Bronchial epithelial cell (primary cell): Measurements from ENCODE around the gene TMEFF2. TPM values are rescaled to one million over a fixed set of nuclear protein-coding genes. Genes with fewer than 3 reads are reported as not detected.

ENCODE experiments used
- DNase-seq: peaks from one replicate; pipeline ENCODE4 v3.0.0-alpha.2; 2010; ENCODE audit warnings: low read depth
- FAIRE-seq: peaks from 2 replicates; lab custom pipeline; 2011; peaks lifted over from hg19 to GRCh38; lab: Jason Lieb, UNC
- H3K27me3 ChIP-seq: 2 replicates; pipeline ENCODE4 v1.5.1; 2011; ENCODE audit warnings: low read length; ENCODE audit not compliant: control insufficient read depth, insufficient read depth
- H3K36me3 ChIP-seq: 2 replicates; pipeline ENCODE4 v1.5.1; 2011; ENCODE audit warnings: low read length; ENCODE audit not compliant: control insufficient read depth, insufficient read depth
- H3K4me3 ChIP-seq: 2 replicates; pipeline ENCODE4 v1.5.1; 2011; ENCODE audit warnings: mild to moderate bottlenecking, low read depth, low read length, control low read depth
- CTCF ChIP-seq: IDR thresholded peaks from 2 replicates; pipeline ENCODE4 v1.5.1; 2011; ENCODE audit warnings: mild to moderate bottlenecking, moderate library complexity, low read length, control low read depth, inconsistent platforms; ENCODE audit not compliant: insufficient read depth, severe bottlenecking
- total RNA-seq: library from RNA; depleted of rRNA; stranded (reverse); fragments of >200 nt; gene quantifications from 2 replicates; pipeline ENCODE4 v1.2.1, GENCODE V29; 2014

TMEFF2 gene
- total RNA-seq, 1 donor from 2014 or later = not detected

GRCh38 chr2:191947235-191947634, 247.5 kb downstream of the TMEFF2 start:
- no peak for FAIRE-seq
- H3K36me3 ChIP-seq = no peaks in the 10 kb centered on the region
- TF ChIP-seq CTCF = no peak

DNA sequence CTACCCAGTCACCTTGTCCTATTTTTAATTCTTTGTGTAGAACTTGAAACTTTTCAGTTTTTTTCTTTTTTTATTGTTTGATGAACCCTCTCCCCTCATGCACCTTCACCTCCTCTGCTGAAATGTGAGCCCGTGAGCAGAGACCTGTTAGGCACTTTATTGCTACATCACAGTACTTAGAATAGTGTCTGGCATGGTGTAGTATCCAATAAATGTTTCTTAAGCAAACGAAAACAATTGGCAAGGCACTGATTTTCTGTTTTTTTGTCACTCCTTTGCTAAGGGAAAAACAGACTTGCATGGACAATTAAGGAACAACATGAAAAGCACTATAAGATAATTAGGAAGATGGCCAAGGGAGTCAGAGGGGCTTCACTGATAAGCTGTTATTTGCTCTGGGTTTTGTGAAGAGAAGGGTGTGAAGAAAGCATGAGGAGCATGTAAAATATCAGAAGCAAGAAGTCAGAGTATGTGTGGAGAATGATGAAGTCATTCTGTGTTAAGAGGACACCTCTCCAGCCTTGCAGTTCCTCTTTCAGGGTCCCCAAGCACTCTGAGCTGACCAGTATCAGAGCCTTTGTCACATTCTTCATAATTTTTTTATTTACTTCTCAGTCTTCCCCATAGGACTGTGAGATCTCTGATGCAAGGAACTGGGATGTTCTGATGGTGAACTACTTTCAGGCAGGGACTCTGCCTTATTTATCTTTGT, 248.1 kb downstream of the TMEFF2 start:
- no peaks in the 10 kb centered on the region for H3K27me3 ChIP-seq
- no peak for TF ChIP-seq CTCF
- DNase-seq = no peak
- FAIRE-seq = no peak
- H3K36me3 ChIP-seq = no peaks in the 10 kb centered on the region
- no peak overlapping the region for H3K4me3 ChIP-seq

More at GRCh38 chr2:191947235-191947634, 247.5 kb downstream of the TMEFF2 start:
- no peak for DNase-seq
- H3K27me3 ChIP-seq = no peaks in the 10 kb centered on the region
- no peak overlapping the region for H3K4me3 ChIP-seq

GRCh38 chr2:191945623-191946022, 249.1 kb downstream of the TMEFF2 start:
- H3K4me3 ChIP-seq = no peak overlapping the region
- no peaks in the 10 kb centered on the region for H3K27me3 ChIP-seq
- no peak for TF ChIP-seq CTCF
- no peaks in the 10 kb centered on the region for H3K36me3 ChIP-seq
- no peak for DNase-seq
- no peak for FAIRE-seq

DNA sequence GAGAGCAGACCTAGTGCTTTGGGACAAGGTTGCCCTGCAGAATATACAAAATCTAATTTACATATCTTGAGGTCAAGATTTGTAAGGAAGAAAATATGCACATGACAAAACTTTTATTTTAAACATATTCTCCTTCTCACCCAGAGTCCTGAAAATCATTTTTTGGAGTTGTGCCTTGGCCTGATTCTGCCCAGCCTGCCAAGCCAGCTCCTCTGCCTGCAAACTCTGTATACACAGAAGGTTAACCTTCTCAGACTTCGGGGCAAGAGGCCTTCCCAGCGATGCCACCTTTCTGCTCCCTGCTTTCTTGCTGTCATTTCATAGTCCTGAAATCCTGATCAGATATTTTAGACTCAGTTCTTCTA, 252.0 kb downstream of the TMEFF2 start:
- Histone ChIP-seq H3K36me3 (no peaks in the 10 kb centered on the region), H3K27me3 (no peaks in the 10 kb centered on the region), H3K4me3 (no peak overlapping the region)
- no peak for FAIRE-seq
- no peak for TF ChIP-seq CTCF
- no peak for DNase-seq

DNA sequence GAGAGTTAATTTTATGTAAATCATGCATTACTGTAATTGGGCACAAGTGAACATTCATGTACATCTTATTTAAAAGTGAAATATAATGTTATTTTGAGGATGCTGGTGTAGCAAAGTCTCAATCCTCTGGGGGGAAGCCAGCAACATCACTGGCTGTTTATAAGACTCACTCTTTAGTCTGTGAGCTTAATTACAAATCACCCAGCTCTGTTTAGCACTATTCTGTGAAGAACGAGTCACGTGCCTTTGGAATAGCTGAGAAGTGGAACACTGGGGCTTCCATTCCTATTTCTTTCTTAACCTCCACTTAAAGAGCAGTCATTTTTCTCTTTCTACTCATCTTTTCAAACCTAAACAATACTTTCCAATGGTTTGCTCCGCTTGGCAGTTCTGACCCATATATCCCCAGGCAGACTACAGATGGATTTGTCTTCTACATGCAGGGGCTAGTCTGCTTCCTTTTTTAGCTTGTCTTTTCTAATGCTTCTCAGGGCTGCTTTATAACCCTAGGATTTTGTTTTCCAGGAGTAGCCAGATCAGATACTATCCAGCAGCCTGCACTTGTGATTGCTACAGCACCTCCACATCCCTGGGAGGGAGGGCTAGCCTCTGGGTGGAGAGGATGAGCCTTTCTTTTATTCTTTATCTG, 252.5 kb downstream of the TMEFF2 start:
- Histone ChIP-seq H3K4me3 (no peak overlapping the region), H3K36me3 (no peaks in the 10 kb centered on the region), H3K27me3 (no peaks in the 10 kb centered on the region)
- no peak for TF ChIP-seq CTCF
- FAIRE-seq (no peak), DNase-seq (peak; percentile 80)
